ENCODE results near the gene NRAP.

NRAP gene

DNA sequence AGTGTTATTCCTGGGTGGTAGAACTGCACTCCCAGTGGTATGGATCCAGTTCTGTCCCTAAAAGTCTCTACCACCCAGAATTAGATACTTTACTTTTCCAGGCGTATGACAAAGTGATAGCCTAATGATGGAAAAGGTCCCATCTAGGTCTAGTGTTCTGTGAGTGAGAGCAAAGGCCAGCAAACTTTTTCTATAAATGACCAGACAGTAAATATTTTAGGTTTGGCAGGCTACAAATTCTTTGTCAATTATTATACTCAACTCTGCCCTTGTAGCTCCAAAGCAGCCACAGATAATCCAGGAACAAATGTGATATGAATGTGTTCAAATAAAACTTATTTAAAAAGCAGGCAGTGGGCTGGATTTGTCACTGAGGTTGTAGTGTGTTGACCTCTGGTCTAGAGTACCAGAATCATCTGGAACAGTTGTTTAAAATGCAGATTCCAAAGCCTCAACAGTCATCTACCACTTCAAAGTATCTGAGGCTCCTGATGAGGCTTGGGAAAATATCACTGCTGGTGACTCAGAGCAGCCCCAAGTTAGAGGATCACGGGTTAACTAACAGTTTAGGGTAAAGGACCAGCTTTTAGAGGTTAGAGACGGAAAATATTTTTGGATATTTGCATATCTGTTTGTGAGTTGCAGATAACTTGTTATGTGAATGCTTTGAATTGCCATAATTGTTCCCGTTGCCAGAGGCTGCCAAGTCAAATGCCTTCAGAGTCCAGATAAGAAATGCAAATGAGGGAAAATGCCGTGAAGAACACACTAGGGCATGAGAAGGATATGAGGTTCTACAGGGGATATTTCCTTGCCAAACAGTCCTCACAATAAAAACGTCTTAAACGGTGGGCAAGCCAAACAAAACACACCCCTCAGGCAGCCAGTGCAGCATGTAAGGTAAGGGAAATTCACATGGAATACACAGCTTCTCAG is 19.4 kb downstream of the NRAP start:
- no peak overlapping the region for H3K4me3 ChIP-seq (ENCODE audit: low read length)
- H3K36me3 ChIP-seq (ENCODE audit: insufficient read depth, low read length), result no peaks in the 10 kb centered on the region
- no peaks in the 10 kb centered on the region for H3K9me3 ChIP-seq (ENCODE audit: low read length)
- peaks cover 2% of the 10 kb centered on the region for H3K4me1 ChIP-seq (ENCODE audit: insufficient read depth, low read length)
- peaks cover 3% of the 10 kb centered on the region for H3K27me3 ChIP-seq (ENCODE audit: insufficient read depth, low read length)
- no peak overlapping the region for H2AFZ ChIP-seq (ENCODE audit: low read depth, low read length)

DNA sequence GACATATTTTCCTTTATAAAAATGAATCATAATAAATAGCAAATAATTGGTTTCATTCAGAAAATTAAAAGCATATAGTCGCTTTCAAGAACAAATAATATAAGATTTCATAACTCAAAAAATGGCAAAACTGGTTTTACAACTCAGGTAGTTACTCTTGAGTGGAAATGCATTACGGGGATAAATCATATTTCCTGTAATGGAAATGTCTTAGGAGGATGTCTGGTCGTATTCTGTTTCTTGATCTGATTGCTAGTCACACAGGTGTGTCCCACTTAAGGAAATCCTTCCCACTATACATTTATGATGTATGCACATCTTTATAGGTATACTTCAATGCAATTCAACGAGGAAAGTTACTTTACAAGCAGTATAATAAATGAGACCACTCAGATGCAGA is 20.7 kb downstream of the NRAP start:
- H3K4me3 ChIP-seq (ENCODE audit: low read length), result no peak overlapping the region
- no peak overlapping the region for H2AFZ ChIP-seq (ENCODE audit: low read depth, low read length)
- H3K36me3 ChIP-seq (ENCODE audit: insufficient read depth, low read length), result no peaks in the 10 kb centered on the region
- H3K4me1 ChIP-seq (ENCODE audit: insufficient read depth, low read length), result peaks cover 2% of the 10 kb centered on the region
- no peaks in the 10 kb centered on the region for H3K9me3 ChIP-seq (ENCODE audit: low read length)
- peaks cover 3% of the 10 kb centered on the region for H3K27me3 ChIP-seq (ENCODE audit: insufficient read depth, low read length)

DNA sequence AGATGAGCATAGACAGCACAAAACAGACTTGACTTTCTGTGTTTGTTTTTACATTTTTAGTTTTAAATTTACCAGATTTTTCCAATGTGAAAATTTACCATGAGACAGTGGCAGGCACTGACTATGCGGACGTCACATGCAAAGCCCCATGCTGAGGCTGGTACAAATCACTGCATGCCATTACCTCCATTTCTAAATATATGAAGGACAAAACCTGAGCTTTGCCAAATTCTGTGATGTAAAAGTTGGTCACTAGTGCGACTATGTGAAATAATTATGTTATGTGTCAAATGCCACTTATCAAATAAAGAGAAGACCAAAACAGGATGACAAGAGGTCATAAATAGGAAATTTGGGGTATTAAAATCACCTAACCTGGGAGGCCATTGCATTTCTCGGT is 22.1 kb downstream of the NRAP start:
- no peaks in the 10 kb centered on the region for H3K9me3 ChIP-seq (ENCODE audit: low read length)
- H3K36me3 ChIP-seq (ENCODE audit: insufficient read depth, low read length), result no peaks in the 10 kb centered on the region
- peaks cover 3% of the 10 kb centered on the region for H3K27me3 ChIP-seq (ENCODE audit: insufficient read depth, low read length)
- peaks cover 2% of the 10 kb centered on the region for H3K4me1 ChIP-seq (ENCODE audit: insufficient read depth, low read length)
- H2AFZ ChIP-seq (ENCODE audit: low read depth, low read length), result no peak overlapping the region
- H3K4me3 ChIP-seq (ENCODE audit: low read length), result no peak overlapping the region

DNA sequence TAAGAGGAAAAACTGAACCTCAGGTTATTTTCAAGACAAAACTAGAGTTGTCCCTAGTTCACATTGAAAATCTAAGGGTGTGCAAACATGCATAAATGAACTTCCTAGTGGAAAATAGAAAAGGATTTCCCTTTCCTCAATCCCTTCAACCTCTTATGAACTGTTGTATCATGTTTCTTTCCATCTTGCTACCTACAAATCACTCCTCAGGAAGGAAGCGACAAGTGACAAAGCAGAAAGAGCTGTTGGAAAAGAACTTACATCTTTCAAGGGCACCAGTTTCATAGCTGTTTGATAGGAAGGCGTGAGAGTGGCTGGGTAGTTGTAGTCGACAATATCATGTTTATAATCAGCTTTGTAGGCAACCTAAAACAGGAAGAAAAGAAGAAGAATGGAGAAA is 23.9 kb downstream of the NRAP start:
- peaks cover 2% of the 10 kb centered on the region for H3K4me1 ChIP-seq (ENCODE audit: insufficient read depth, low read length)
- H2AFZ ChIP-seq (ENCODE audit: low read depth, low read length), result no peak overlapping the region

DNA sequence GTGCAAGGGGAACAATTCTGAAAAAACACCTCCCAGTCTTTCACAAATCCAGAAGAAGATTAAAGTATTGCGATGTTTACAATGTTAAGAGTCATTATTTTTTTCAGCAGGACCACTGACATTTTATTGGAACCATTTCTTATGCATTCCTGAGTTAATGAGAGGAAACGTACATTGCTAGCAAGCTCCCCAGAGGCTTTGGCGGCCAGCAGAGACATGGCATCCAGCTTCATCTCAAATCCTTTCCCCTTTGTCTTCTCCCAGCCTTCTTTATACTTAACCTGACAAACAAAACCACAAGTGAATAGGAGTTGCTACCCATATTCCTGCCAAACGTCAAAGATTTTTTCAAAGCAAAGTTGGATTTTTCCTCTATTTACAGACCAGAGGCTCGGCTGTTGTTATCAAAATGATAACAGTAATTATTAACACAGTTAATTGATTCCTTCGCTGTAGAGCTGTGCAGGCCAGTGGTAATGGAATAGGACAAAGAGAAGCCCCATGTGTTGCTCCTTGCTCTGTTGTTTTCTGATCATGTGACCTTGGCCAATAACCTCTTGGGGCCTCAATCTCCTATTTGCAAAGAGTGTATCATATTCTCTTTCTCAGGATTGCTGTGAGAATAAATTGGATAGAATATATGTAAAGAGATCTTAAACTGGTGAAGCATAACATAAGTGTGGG is 32.0 kb downstream of the NRAP start:
- Histone ChIP-seq H3K9me3 (ENCODE audit: low read length) (no peaks in the 10 kb centered on the region), H3K4me1 (ENCODE audit: insufficient read depth, low read length) (peaks cover 19% of the 10 kb centered on the region), H3K36me3 (ENCODE audit: insufficient read depth, low read length) (no peaks in the 10 kb centered on the region), H2AFZ (ENCODE audit: low read depth, low read length) (peak overlapping the region; percentile 11), H3K27me3 (ENCODE audit: insufficient read depth, low read length) (no peaks in the 10 kb centered on the region), H3K4me3 (ENCODE audit: low read length) (no peak overlapping the region)

More for the DNA sequence above, 23.9 kb downstream of the NRAP start:
- H3K36me3 ChIP-seq (ENCODE audit: insufficient read depth, low read length), result no peaks in the 10 kb centered on the region
- no peaks in the 10 kb centered on the region for H3K9me3 ChIP-seq (ENCODE audit: low read length)
- H3K4me3 ChIP-seq (ENCODE audit: low read length), result no peak overlapping the region
- H3K27me3 ChIP-seq (ENCODE audit: insufficient read depth, low read length), result peaks cover 3% of the 10 kb centered on the region

DNA sequence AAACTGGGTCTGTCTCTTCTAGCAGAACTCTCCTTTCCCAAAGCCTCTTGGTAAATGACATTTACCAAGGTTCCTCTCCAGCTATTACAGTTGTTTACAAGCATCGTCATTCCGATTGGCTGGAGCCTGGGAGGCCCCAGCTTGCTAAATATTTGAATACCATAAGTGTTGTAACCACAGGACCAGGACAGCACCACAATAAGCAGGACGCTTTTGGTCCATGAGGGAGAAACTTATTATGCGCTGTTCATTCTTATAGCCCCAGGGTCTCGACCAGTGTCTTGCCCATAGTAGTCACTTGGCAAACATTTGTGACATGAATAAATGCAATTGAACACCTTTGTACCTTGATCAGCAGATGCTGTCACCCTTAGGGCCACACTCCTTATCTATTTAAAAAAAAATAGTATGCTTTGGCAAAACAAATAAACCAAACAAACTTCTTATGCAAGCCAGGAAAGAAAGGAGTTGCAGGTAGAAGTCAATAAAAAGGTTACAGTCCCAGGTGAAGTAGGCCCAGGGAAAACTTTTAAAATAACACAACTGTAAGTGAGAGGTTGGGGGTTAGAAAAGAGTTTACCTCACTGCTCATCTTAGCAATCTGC is 32.8 kb downstream of the NRAP start:
- Histone ChIP-seq H2AFZ (ENCODE audit: low read depth, low read length) (no peak overlapping the region), H3K9me3 (ENCODE audit: low read length) (no peaks in the 10 kb centered on the region), H3K36me3 (ENCODE audit: insufficient read depth, low read length) (no peaks in the 10 kb centered on the region), H3K4me3 (ENCODE audit: low read length) (no peak overlapping the region), H3K27me3 (ENCODE audit: insufficient read depth, low read length) (no peaks in the 10 kb centered on the region), H3K4me1 (ENCODE audit: insufficient read depth, low read length) (peaks cover 19% of the 10 kb centered on the region)

DNA sequence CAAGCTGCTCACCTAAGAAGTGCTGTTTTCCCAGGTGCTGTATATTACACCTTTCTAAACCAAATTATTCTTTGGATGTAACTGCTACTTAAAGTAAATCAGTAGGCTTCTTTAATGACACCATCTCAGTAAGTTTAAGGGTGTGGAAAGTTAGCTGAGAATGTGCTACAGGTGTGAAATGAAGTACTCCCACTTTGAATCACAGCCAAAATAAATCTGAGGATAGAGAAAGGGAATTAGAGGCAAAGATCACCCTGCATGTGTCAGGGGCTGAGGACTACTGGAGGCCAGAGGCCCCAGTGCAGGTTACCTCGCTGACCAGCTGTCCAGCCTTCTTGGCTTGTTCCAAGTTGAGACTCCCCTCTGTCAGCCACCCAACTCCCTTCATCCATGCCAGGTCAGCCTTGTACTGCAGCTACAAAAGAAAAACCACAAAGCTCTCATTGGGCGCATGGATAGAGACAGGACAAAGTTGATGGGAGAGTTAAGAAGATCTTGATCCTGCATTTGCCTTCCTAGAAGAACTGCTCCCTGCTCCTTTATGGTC is 35.2 kb downstream of the NRAP start:
- Histone ChIP-seq H3K27me3 (ENCODE audit: insufficient read depth, low read length) (peaks cover 4% of the 10 kb centered on the region), H3K4me1 (ENCODE audit: insufficient read depth, low read length) (peaks cover 19% of the 10 kb centered on the region), H3K36me3 (ENCODE audit: insufficient read depth, low read length) (no peaks in the 10 kb centered on the region), H3K9me3 (ENCODE audit: low read length) (no peaks in the 10 kb centered on the region), H3K4me3 (ENCODE audit: low read length) (no peak overlapping the region), H2AFZ (ENCODE audit: low read depth, low read length) (no peak overlapping the region)

DNA sequence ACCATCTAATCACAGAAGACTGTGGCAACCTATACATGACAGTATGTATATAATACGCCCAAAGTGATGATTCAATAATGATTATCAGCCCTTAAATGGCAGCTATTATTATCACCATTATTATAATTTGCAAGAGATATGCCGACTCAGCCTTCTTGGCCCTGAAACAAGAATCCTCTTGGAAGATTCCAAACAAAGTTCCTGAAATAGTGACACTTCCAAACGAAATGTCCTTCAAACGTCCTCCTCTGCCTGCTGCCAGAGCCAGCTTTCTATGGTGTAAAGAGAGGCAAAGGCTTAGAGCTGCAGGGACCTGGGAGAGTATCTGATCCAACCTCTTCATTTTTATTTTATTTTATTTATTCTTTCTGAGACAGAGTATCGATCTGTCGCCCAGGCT is 36.0 kb downstream of the NRAP start:
- no peak overlapping the region for H3K4me3 ChIP-seq (ENCODE audit: low read length)
- H3K9me3 ChIP-seq (ENCODE audit: low read length), result no peaks in the 10 kb centered on the region
- no peak overlapping the region for H2AFZ ChIP-seq (ENCODE audit: low read depth, low read length)
- no peaks in the 10 kb centered on the region for H3K36me3 ChIP-seq (ENCODE audit: insufficient read depth, low read length)
- H3K4me1 ChIP-seq (ENCODE audit: insufficient read depth, low read length), result peaks cover 19% of the 10 kb centered on the region
- peaks cover 7% of the 10 kb centered on the region for H3K27me3 ChIP-seq (ENCODE audit: insufficient read depth, low read length)

DNA sequence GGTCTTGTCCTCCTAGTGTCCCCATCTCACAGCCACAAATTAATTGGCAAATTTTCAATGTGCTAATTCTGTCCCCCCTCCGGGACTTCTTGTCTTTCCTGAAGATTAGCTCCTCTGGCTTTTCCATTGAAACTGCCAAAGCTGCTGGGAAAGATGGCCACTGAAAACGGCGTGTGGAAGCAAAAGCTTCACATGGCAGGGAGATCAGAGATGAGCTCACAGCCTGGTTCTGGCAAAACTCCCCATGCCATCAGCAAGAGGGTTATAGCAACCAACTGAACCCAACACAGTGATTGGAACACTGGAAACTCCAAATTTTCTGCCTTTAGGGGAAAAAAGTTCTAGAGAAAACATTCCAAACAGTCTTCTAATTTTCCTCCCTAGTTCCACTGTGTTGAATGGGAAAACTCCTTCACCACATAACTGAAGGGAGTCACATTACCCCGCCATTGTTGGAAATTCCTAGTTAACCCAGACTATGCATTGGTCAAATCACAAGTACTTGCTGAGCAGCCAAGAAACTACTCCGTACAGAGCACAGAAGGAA is 37.0 kb downstream of the NRAP start:
- Histone ChIP-seq H3K36me3 (ENCODE audit: insufficient read depth, low read length) (no peaks in the 10 kb centered on the region), H3K4me3 (ENCODE audit: low read length) (no peak overlapping the region), H3K4me1 (ENCODE audit: insufficient read depth, low read length) (peaks cover 13% of the 10 kb centered on the region), H3K27me3 (ENCODE audit: insufficient read depth, low read length) (peaks cover 8% of the 10 kb centered on the region), H2AFZ (ENCODE audit: low read depth, low read length) (no peak overlapping the region), H3K9me3 (ENCODE audit: low read length) (no peaks in the 10 kb centered on the region)

DNA sequence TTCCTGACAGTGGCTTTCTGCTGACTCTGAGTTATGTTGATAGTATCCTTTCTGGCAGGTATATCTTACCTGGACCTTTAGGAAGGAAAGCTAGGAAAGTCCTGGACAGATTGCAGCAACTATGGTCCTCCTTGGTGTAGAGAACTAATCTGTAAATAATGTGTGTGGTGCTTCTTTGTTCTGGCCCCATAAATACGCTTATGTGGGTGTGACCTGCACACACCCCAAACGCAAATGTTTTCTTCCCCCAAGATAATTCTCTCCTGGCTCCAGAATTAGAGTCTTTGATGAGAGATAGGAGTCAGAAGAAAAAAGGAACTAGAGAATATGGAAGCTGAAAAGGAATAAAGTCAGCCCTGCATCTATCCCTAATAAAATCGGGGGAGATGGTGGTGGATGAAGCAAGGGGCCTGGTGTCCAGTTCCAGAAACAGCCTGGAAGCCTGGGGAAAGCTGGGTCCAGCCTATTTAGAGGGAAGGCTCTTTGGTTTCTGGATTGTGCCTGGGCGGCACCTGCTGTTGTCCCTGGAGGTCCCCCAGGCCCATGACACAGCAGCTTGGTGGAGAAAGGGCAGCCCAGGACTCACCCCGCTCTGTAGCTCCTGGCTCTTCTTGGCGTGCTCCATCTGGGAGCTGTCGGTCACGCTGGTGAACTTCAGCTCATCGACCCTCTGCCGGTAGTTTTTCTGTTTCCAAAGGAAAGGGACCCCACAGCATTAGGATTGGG is 38.2 kb downstream of the NRAP start:
- Histone ChIP-seq H3K4me3 (ENCODE audit: low read length) (no peak overlapping the region), H2AFZ (ENCODE audit: low read depth, low read length) (no peak overlapping the region), H3K4me1 (ENCODE audit: insufficient read depth, low read length) (peaks cover 5% of the 10 kb centered on the region), H3K36me3 (ENCODE audit: insufficient read depth, low read length) (no peaks in the 10 kb centered on the region), H3K27me3 (ENCODE audit: insufficient read depth, low read length) (peaks cover 8% of the 10 kb centered on the region), H3K9me3 (ENCODE audit: low read length) (no peaks in the 10 kb centered on the region)

DNA sequence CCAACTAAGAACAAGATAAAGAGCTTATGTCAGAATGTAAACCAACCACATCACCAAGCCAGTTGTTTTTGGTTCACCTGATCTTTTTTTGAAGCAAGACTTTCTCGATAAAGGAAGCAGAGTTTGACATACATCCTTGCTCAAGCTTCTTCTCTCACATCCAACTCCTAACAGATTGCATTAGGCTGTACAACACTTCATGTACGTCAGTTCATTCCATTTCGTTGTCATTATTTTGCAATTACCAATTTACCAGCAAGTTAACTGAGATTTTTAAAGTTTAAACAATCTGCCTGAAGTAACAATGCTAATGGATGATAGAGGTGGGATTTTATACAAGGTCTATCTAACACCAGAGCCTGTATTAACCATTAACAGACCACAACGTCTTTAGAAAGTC is 41.0 kb downstream of the NRAP start:
- Histone ChIP-seq H3K4me3 (ENCODE audit: low read length) (no peak overlapping the region), H2AFZ (ENCODE audit: low read depth, low read length) (no peak overlapping the region), H3K4me1 (ENCODE audit: insufficient read depth, low read length) (peaks cover 14% of the 10 kb centered on the region), H3K9me3 (ENCODE audit: low read length) (no peaks in the 10 kb centered on the region), H3K27me3 (ENCODE audit: insufficient read depth, low read length) (peaks cover 8% of the 10 kb centered on the region), H3K36me3 (ENCODE audit: insufficient read depth, low read length) (no peaks in the 10 kb centered on the region)

DNA sequence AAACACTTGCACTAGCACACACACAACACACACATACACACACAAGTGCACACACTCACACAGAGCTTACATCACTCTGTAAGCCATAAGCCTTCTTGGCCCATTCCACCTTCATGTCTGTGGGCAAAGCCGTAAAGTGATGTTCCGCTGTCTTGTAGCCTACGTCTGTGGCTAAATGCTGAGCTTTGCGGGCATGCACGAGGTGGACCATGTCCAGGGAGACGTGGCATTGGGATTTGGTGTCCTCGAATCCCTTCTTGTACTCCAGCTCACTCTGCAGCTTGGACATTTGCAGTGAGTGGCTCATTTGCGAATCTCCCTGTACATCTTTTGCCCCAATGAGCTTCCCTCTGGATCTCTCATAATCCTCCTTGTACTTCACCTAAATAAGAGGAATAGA is 42.0 kb downstream of the NRAP start:
- Histone ChIP-seq H3K9me3 (ENCODE audit: low read length) (no peaks in the 10 kb centered on the region), H3K27me3 (ENCODE audit: insufficient read depth, low read length) (peaks cover 8% of the 10 kb centered on the region), H3K4me1 (ENCODE audit: insufficient read depth, low read length) (peaks cover 21% of the 10 kb centered on the region), H3K36me3 (ENCODE audit: insufficient read depth, low read length) (no peaks in the 10 kb centered on the region), H2AFZ (ENCODE audit: low read depth, low read length) (no peak overlapping the region), H3K4me3 (ENCODE audit: low read length) (no peak overlapping the region)

Measured in neuron (in vitro differentiated cells).